Astrocyte of the spinal cord (primary cell): Measurements from ENCODE around the gene CABYR.

Source experiments
- DNase-seq: peaks from one replicate; pipeline ENCODE4 v3.0.0; 2011; ENCODE audit warnings: low read depth, low spot score
- H3K4me3 ChIP-seq: 2 replicates; pipeline ENCODE4 v1.5.1; 2011; ENCODE audit warnings: low read depth, mild to moderate bottlenecking, low read length, moderate library complexity
- in situ Hi-C: cut with HindIII; loops from 2 replicates; pipeline ENCODE4 v1.10.0; 2017; ENCODE audit warnings: low sequenced_read_pairs
- TF ChIP-seq, protein P1 (sequence below): IDR thresholded peaks from 2 replicates; pipeline ENCODE4 v1.5.1; 2012; ENCODE audit warnings: low read depth, mild to moderate bottlenecking, low read length, inconsistent platforms

Gene CABYR

DNA sequence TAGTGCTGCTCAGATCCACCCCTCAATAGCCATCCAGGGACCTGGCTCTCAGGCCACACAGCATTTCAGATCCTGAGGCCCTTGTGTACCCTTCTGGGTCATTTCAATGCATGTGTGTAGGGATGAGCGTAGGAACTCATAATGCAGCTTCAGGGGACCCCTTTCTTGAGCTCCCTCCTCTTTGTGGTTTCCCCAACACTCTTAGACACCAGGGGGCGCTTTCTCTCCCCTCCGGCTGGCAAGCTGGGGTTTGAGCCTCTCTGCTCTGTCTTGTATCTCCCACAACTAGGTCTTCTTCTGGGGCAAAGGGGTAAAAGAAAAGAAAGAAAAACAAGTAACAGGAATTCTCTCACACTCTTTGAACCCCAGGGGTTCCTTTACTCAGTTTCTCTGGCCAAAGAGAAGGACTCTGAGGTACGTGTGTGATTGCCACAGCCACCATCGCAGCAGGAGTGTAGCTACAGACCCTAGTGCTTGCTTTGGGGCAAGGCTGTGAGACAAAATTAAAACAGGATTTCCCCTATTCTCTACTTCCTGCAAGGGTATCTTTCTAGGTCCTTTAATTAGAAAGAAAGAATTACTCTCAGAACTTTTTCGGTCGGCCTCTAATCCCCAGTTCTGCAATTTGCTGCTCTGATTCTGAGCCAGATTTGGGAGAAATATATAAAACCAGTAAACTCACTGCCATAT lies 38.0 kb downstream of the CABYR start:
- TF ChIP-seq, protein P1, sequence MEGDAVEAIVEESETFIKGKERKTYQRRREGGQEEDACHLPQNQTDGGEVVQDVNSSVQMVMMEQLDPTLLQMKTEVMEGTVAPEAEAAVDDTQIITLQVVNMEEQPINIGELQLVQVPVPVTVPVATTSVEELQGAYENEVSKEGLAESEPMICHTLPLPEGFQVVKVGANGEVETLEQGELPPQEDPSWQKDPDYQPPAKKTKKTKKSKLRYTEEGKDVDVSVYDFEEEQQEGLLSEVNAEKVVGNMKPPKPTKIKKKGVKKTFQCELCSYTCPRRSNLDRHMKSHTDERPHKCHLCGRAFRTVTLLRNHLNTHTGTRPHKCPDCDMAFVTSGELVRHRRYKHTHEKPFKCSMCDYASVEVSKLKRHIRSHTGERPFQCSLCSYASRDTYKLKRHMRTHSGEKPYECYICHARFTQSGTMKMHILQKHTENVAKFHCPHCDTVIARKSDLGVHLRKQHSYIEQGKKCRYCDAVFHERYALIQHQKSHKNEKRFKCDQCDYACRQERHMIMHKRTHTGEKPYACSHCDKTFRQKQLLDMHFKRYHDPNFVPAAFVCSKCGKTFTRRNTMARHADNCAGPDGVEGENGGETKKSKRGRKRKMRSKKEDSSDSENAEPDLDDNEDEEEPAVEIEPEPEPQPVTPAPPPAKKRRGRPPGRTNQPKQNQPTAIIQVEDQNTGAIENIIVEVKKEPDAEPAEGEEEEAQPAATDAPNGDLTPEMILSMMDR = peak; percentile 83
- DNase-seq = peak; percentile 48
- in situ Hi-C loops = no loop called here
- H3K4me3 ChIP-seq = no peak overlapping the region

DNA sequence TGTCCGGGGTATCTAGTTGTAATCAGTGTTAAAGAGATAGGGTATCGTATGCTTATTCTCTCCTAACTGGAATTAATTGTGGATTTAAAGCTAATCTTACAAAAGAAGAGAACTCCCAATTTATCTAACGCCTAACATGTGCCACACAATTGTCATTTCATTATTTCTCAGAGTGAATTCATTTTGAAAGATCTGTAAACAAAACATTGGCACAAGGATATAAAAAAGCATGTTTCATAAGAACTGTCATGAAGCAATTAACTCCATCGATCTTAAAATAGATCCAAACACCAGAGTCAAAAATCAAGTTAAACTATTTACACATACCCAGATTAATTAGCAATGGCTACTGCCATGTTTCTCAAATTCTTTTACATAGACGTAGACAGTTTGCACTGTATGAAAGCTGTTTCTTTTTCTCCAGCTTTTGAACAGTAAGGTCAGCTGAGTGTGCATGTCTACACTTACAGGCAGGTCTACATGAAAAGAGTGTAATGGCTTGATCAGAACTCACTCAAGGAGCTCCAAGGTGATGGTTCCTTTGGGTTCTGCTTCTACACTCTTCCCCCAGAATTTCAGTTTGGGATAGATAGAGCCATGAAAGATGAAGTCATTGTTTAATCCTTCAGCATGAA lies 38.8 kb downstream of the CABYR start:
- TF ChIP-seq, protein P1 = no peak
- H3K4me3 ChIP-seq = no peak overlapping the region
- no peak for DNase-seq
- in situ Hi-C loops = no loop called here

DNA sequence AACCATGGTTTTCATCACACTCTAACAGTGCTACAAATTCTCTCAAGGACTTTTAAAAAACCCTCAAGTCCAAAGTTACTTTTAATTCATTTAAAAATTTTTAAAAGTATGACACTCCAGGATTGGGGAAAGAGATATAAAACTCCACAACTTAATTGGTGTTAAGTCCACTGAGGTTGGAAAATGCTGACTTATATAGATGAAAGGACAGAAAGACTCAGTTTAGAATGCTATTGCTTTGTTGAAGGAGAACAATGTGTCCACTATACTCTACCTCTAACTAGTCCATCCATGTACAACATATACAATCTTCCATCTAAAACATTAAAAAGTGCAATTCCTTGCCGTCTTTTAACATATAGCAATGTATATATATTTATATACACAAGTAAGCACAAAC lies 41.2 kb downstream of the CABYR start:
- DNase-seq = no peak
- in situ Hi-C loops = no loop called here

DNA sequence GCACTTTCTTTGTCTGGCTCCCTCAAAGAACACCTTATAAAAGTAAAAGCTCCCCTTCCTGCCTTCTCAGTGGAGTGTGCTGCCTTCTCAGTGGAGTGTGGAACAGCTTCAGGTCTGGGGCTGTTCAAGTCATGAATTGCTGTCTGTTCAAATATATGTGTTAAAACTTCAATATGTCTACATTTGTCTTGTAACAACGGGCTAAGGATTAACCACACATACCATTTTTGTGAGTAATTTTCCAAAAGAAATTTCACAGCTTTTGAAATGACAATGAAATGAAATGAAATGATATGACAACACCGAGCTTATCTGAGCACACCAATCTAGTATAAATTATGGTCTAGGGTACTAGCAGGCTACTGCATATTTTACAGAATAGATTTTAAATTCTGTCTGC lies 42.9 kb downstream of the CABYR start:
- TF ChIP-seq, protein P1 = no peak
- no peak overlapping the region for H3K4me3 ChIP-seq
- peak; percentile 4 for DNase-seq
- in situ Hi-C loops = no loop called here

More for the DNA sequence above, 41.2 kb downstream of the CABYR start:
- TF ChIP-seq, protein P1 = no peak
- H3K4me3 ChIP-seq = no peak overlapping the region

DNA sequence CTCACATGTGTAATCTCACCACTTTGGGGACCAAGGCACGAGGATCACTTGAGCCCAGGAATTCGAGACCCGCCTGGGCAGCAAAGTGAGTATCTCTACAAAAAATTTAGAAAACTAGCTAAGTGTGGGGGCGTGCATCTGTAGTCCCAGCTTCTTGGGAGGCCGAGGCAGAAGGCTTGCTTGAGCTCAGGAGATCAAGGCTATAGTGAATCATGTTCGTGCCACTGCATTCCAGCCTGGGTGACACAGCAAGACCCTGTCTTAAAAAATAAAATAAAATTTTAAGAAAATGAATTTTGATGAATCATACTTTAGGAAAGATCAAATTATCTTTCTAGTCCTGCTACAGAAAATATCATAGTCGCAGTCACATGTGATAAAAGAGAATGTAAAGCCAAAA lies 46.9 kb downstream of the CABYR start:
- in situ Hi-C loops = no loop called here
- TF ChIP-seq, protein P1 = no peak

DNA sequence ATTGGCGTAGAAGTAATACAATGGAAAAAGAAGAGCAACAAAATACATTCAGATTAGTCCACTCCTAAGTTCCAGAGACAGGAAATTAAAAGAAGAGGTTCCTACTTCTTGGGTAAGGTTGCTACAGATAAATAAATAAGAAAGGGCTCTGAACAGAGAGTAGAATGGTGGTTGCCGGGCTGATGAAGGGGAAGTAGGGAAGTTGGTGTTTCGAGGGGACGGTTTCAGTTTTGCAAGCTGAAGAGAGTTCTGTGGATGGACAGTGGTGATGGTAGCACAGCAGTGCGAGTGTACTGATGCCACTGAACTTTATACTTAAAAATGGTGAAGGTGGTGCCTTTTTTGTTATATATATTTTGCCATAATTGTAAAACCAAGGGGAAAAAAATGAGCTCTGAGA lies 48.2 kb downstream of the CABYR start:
- DNase-seq = no peak
- TF ChIP-seq, protein P1 = no peak
- no peak overlapping the region for H3K4me3 ChIP-seq
- in situ Hi-C loops = no loop called here

More for the DNA sequence above, 46.9 kb downstream of the CABYR start:
- H3K4me3 ChIP-seq = no peak overlapping the region
- DNase-seq = peak; percentile 24
